Stimulated activated CD4-positive, alpha-beta T cell treated with anti-CD3 and anti-CD28 coated beads, Interleukin-12 subunit alpha, Interleukin-12 subunit beta, amount 100 ng/mL, for 48 hours (primary cell): Measurements from ENCODE around the gene WWC2.
"Not testable (repeated sequence)": the region's sequence is repeated elsewhere in the genome, so short reads cannot be mapped to it uniquely, and the experiment has no call there.

Experiments
- DNase-seq, 3 donors: peaks; one replicate each; pipeline ENCODE4 v3.0.0-alpha.2; 2020; ENCODE audit warnings: low read depth in 2 of 3, low spot score in 1 of 3

Gene WWC2

GRCh38 chr4:183100298-183100599, 1.2 kb downstream of the WWC2 start:
- DNase-seq, result no peak

- no peak for DNase-seq
These were observed 1.8 kb downstream of the WWC2 start for GRCh38 chr4:183100827-183101226.

- DNase-seq, result no peak
These were observed 3.0 kb downstream of the WWC2 start for GRCh38 chr4:183101956-183102480.

- DNase-seq, result no peak
These were observed 6.0 kb downstream of the WWC2 start for GRCh38 chr4:183105092-183105491.

- DNase-seq, result no peak
These were observed 7.8 kb downstream of the WWC2 start for GRCh38 chr4:183106839-183107238.

- no peak for DNase-seq
These were observed 8.9 kb downstream of the WWC2 start for GRCh38 chr4:183107891-183108459.

GRCh38 chr4:183110244-183110643, 11.2 kb downstream of the WWC2 start:
- no peak for DNase-seq

GRCh38 chr4:183111452-183111885, 12.4 kb downstream of the WWC2 start:
- DNase-seq, result no peak

GRCh38 chr4:183118141-183118540, 19.1 kb downstream of the WWC2 start:
- DNase-seq, result no peak

- DNase-seq, result no peak
These were observed 19.5 kb downstream of the WWC2 start for GRCh38 chr4:183118585-183118984.

- not testable (repeated sequence) for DNase-seq
These were observed 22.6 kb downstream of the WWC2 start for GRCh38 chr4:183121660-183122059.

- DNase-seq, result no peak
These were observed 25.2 kb downstream of the WWC2 start for GRCh38 chr4:183124228-183124627.

- DNase-seq, result no peak
These were observed 25.8 kb downstream of the WWC2 start for GRCh38 chr4:183124865-183125264.

- DNase-seq, result no peak
These were observed 30.1 kb downstream of the WWC2 start for GRCh38 chr4:183129125-183129524.

- no peak for DNase-seq
These were observed 30.6 kb downstream of the WWC2 start for GRCh38 chr4:183129675-183130074.

GRCh38 chr4:183130328-183131155, 31.5 kb downstream of the WWC2 start:
- DNase-seq, result no peak

- DNase-seq, result no peak
These were observed 33.0 kb downstream of the WWC2 start for GRCh38 chr4:183132081-183132480.

GRCh38 chr4:183132865-183133264, 33.8 kb downstream of the WWC2 start:
- DNase-seq, result no peak

GRCh38 chr4:183136855-183137254, 37.8 kb downstream of the WWC2 start:
- DNase-seq, result no peak

GRCh38 chr4:183139058-183139750, 40.1 kb downstream of the WWC2 start:
- DNase-seq, result no peak

- no peak for DNase-seq
These were observed 41.0 kb downstream of the WWC2 start for GRCh38 chr4:183139972-183140570.

- DNase-seq, result no peak
These were observed 41.9 kb downstream of the WWC2 start for GRCh38 chr4:183140911-183141320.
